ENCODE results near the gene MALRD1.

GRCh38 chr10:19629567-19629966, 581.0 kb downstream of the MALRD1 start:
- TF ChIP-seq CTCF (conservative IDR thresholded peaks at IDR 0.05; ENCODE audit: low read depth, low read length) (peak; percentile 36; the same call in 1 of the 2 replicates), EZH2 (IDR thresholded peaks at IDR 0.05; ENCODE audit: borderline replicate concordance, low read depth, low read length, poor library complexity, severe bottlenecking) (no peak)

Measured in A673 (cell line).